Neutrophil (primary cell): Measurements from ENCODE around the gene CFAP251.
A peak's percentile ranks its signal among the peaks of the same experiment; 100 is the strongest.
"Not testable (repeated sequence)": the region's sequence is repeated elsewhere in the genome, so short reads cannot be mapped to it uniquely, and the experiment has no call there.

Source experiments
- H3K27ac ChIP-seq: fragments of 200-600 bp; sonication (generic); 2 replicates; pipeline ENCODE4 v1.5.1; 2016; ENCODE audit warnings: mild to moderate bottlenecking, moderate library complexity
- H3K27me3 ChIP-seq: fragments of 200-600 bp; sonication (generic); 2 replicates; pipeline ENCODE4 v1.6.0; 2016; ENCODE audit warnings: mild to moderate bottlenecking
- H3K36me3 ChIP-seq: fragments of 200-600 bp; sonication (generic); 2 replicates; pipeline ENCODE4 v1.5.1; 2017
- H3K4me1 ChIP-seq, 2 experiments: fragments of 200-600 bp in 1 of 2; sonication (generic) in 1 of 2; 1 replicate in 1 of 2; 2 replicates in 1 of 2; pipeline versions ENCODE4 v1.5.1 to v1.6.1; 2013 to 2016; ENCODE audit warnings: low read depth in 1 of 2, low read length in 1 of 2, mild to moderate bottlenecking in 1 of 2, moderate library complexity in 1 of 2; ENCODE audit not compliant: control insufficient read depth in 1 of 2, insufficient read depth in 1 of 2
- H3K4me3 ChIP-seq, 2 experiments: fragments of 200-600 bp in 1 of 2; sonication (generic) in 1 of 2; 1 replicate in 1 of 2; 2 replicates in 1 of 2; pipeline ENCODE4 v1.5.1; 2013 to 2016; ENCODE audit warnings: low read depth in 1 of 2, low read length in 1 of 2, mild to moderate bottlenecking in 1 of 2, moderate library complexity in 1 of 2
- H3K9me3 ChIP-seq: fragments of 200-600 bp; sonication (generic); 2 replicates; pipeline ENCODE4 v1.5.1; 2016
- CTCF ChIP-seq: fragments of 200-600 bp; sonication (generic); IDR thresholded peaks from 2 replicates; pipeline ENCODE4 v1.5.1; 2016; ENCODE audit warnings: antibody characterized with exemption

The CFAP251 gene

GRCh38 chr12:121888478-121889273 lies 29.7 kb upstream of the CFAP251 start, which contains the start of gene PSMD9:
PSMD9 (plus strand) TSS chr12:121888790; CDS start chr12:121888857, 67 bp downstream.
- H3K36me3 ChIP-seq, result peaks cover 13% of the 10 kb centered on the region

GRCh38 chr12:121889274-121889624 lies 29.1 kb upstream of the CFAP251 start:
- peaks cover 18% of the 10 kb centered on the region for H3K36me3 ChIP-seq
- peaks cover 24 to 31% of the 10 kb centered on the region in 2 experiments for H3K4me1 ChIP-seq
- TF ChIP-seq CTCF, result no peak
- peak overlapping the region; percentile 99 for H3K27ac ChIP-seq
- no peaks in the 10 kb centered on the region for H3K9me3 ChIP-seq
- H3K27me3 ChIP-seq, result no peaks in the 10 kb centered on the region
- H3K4me3 ChIP-seq, result peak overlapping the region; percentile 95 to 100

More at GRCh38 chr12:121888478-121889273, 29.7 kb upstream of the CFAP251 start, which contains the start of gene PSMD9:
- Histone ChIP-seq H3K9me3 (no peaks in the 10 kb centered on the region), H3K4me1 (peaks cover 24 to 31% of the 10 kb centered on the region in 2 experiments), H3K4me3 (peak within 1 kb of the TSS; percentile 95 to 100), H3K27ac (peak within 1 kb of the TSS; percentile 99), H3K27me3 (no peaks in the 10 kb centered on the region)
- peak; percentile 83 for TF ChIP-seq CTCF

GRCh38 chr12:121889661-121890060 lies 28.7 kb upstream of the CFAP251 start:
- peak overlapping the region; percentile 95 to 100 for H3K4me3 ChIP-seq
- H3K36me3 ChIP-seq, result peaks cover 22% of the 10 kb centered on the region
- peak overlapping the region; percentile 99 for H3K27ac ChIP-seq
- H3K4me1 ChIP-seq, result peaks cover 24 to 31% of the 10 kb centered on the region in 2 experiments
- H3K9me3 ChIP-seq, H3K27me3 ChIP-seq: not testable (repeated sequence)

- no peaks in the 10 kb centered on the region for H3K9me3 ChIP-seq
- TF ChIP-seq CTCF, result no peak
- H3K36me3 ChIP-seq, result peaks cover 54% of the 10 kb centered on the region
- no peak overlapping the region for H3K27ac ChIP-seq
- H3K4me1 ChIP-seq, result peaks cover 23 to 28% of the 10 kb centered on the region in 2 experiments
- no peaks in the 10 kb centered on the region for H3K27me3 ChIP-seq
- H3K4me3 ChIP-seq, result no peak overlapping the region
These were observed 25.5 kb upstream of the CFAP251 start for GRCh38 chr12:121892673-121893561.

GRCh38 chr12:121893961-121894460 lies 24.4 kb upstream of the CFAP251 start:
- Histone ChIP-seq H3K9me3 (no peaks in the 10 kb centered on the region), H3K4me3 (no peak overlapping the region), H3K27me3 (no peaks in the 10 kb centered on the region), H3K36me3 (peaks cover 65% of the 10 kb centered on the region), H3K27ac (no peak overlapping the region), H3K4me1 (peaks cover 15 to 18% of the 10 kb centered on the region in 2 experiments)
- TF ChIP-seq CTCF, result no peak
